NT2/D1 (cell line): ENCODE data around the gene PPP6R1.

Source experiments
- DNase-seq: peaks from one replicate; pipeline ENCODE4 v3.0.0-alpha.2; 2011; ENCODE audit warnings: low read depth, low spot score
- H3K27me3 ChIP-seq: 2 replicates; pipeline ENCODE4 v1.6.0; 2011; ENCODE audit warnings: mild to moderate bottlenecking; ENCODE audit not compliant: insufficient read length, insufficient read depth
- H3K36me3 ChIP-seq: 2 replicates; pipeline ENCODE4 v1.6.1; 2011; ENCODE audit warnings: mild to moderate bottlenecking, low read length, mixed read lengths; ENCODE audit not compliant: insufficient read depth, insufficient read length
- H3K4me1 ChIP-seq: 2 replicates; pipeline ENCODE4 v1.5.1; 2011; ENCODE audit not compliant: insufficient read depth, insufficient read length
- H3K4me3 ChIP-seq: 2 replicates; pipeline ENCODE4 v1.5.1; 2011; ENCODE audit warnings: low read depth; ENCODE audit not compliant: insufficient read length
- H3K9ac ChIP-seq: 2 replicates; pipeline ENCODE4 v1.6.0; 2011; ENCODE audit warnings: low read depth; ENCODE audit not compliant: insufficient read length
- H3K9me3 ChIP-seq: 2 replicates; pipeline ENCODE4 v1.5.1; 2011; ENCODE audit warnings: mild to moderate bottlenecking, low read length; ENCODE audit not compliant: insufficient read depth
- SUZ12 ChIP-seq: IDR thresholded peaks from 2 replicates; pipeline ENCODE4 v1.6.1; 2011; ENCODE audit not compliant: insufficient read length, insufficient read depth; ENCODE audit errors: extremely low read depth
- YY1 ChIP-seq: IDR thresholded peaks from 2 replicates; pipeline ENCODE4 v1.6.1; 2011; ENCODE audit not compliant: insufficient read length, insufficient read depth
- ZNF274 ChIP-seq: IDR thresholded peaks from 2 replicates; pipeline ENCODE4 v1.6.1; 2011; ENCODE audit warnings: mild to moderate bottlenecking, low read depth, low read length

The PPP6R1 gene

DNA sequence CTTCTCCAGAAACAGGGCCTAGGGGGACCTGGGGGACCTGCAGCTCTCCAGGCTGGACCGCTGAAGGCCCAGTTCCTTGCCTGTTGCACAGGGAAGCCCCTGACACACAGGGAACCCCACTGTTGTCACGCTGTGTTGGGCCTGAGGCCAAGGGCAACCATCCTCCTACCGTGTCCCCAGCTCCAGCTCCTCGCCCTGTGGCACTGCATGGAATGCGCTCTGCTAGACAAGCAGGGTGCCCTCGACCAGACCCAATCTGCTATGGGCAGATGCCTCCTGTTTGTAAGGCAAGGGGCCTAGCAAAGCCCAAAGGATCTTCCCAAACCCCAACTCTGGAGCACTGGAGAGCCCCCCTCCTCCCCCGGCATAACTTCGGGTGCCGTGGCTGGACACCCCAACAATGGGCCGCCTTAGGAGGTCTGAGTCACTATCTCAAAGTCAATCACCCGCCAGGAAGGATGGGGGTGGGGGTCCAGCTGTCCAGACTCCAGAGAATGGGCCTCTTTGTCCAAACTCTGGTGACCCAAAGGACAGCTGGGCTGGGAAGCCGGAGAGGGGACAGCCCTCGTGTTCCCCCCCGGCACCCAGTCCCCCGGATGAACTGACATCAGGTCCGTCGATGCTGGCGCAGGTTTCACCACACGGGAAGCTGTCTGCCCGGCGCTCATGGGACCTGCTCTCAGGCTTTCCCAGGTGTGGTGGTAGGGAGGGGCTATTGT lies 28.7 kb upstream of the PPP6R1 start:
- H3K9me3 ChIP-seq = no peaks in the 10 kb centered on the region
- no peak for DNase-seq
- H3K4me3 ChIP-seq = no peak overlapping the region
- no peak overlapping the region for H3K9ac ChIP-seq
- no peaks in the 10 kb centered on the region for H3K27me3 ChIP-seq
- peaks cover 4% of the 10 kb centered on the region for H3K4me1 ChIP-seq
- TF ChIP-seq YY1 = no peak
- TF ChIP-seq SUZ12 = no peak
- no peak for TF ChIP-seq ZNF274
- peaks cover 30% of the 10 kb centered on the region for H3K36me3 ChIP-seq

DNA sequence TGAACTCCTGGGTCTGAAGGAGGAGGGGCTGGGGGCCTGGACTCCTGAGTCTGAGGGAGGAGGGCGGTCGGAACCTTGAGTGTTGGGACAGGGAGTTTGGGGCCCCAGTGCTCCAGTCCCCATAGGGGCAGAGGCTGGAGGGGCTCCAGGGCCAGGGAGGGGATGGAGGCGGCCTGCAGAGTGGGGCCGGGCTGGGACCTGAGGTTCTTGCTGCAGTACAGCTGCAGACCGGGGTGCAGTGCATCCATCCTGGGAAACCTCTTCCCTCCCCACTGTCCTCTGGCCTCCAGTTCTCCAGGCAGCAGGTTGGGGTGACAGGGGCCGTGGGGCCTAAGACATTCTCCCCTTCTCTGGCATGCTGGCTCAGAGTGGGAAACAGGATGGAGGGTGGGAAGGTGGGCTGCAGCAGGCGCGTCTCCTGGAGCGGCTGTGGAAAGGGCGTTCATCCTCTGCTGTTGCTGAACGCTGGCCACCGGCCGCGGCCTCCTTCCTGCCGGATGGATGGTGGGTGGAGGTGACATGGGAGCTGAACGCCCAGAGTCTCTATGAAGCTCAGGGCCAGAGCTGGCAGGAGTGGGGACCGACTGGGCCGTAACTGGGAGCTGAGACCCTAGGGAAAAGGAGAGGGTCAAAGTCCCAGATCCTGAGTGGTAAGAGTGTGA lies 26.5 kb upstream of the PPP6R1 start:
- H3K27me3 ChIP-seq = no peaks in the 10 kb centered on the region
- peak overlapping the region; percentile 40 for H3K4me3 ChIP-seq
- no peaks in the 10 kb centered on the region for H3K9me3 ChIP-seq
- peak overlapping the region; percentile 72 for H3K9ac ChIP-seq
- no peak for DNase-seq
- peaks cover 4% of the 10 kb centered on the region for H3K4me1 ChIP-seq
- H3K36me3 ChIP-seq = peaks cover 25% of the 10 kb centered on the region
- TF ChIP-seq SUZ12 = no peak
- no peak for TF ChIP-seq ZNF274
- no peak for TF ChIP-seq YY1

DNA sequence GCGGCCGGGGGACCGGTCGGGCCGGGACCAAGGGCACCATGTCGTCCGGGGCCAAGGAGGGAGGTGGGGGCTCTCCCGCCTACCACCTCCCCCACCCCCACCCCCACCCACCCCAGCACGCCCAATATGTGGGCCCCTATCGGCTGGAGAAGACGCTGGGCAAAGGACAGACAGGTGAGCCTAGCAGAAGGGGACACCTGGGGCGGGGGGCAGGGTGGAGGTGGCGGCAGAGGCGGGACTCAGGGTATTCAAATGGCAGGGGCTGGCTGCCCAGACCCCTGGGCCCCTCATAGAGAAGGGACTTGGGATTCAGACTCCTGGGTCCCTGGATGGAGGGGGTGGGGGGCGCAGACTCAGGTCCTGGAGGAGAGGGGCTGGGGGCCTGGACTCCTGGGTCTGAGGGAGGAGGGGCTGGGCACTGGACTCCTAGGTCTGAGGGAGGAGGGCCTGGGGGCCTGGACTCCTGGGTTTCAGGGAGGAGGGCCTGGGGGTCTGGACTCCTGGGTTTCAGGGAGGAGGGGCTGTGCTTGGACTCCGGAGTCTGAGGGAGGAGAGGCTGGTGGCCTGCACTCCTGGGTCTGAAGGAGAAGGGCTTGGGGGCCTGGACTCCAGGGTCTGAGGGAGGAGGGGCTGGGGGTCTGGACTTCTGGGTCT lies 25.7 kb upstream of the PPP6R1 start:
- Histone ChIP-seq H3K36me3 (peaks cover 21% of the 10 kb centered on the region), H3K4me3 (peak overlapping the region; percentile 40), H3K27me3 (no peaks in the 10 kb centered on the region), H3K4me1 (peaks cover 4% of the 10 kb centered on the region), H3K9me3 (no peaks in the 10 kb centered on the region), H3K9ac (peak overlapping the region; percentile 72)
- TF ChIP-seq ZNF274 (no peak), YY1 (no peak)
- no peak for DNase-seq

DNA sequence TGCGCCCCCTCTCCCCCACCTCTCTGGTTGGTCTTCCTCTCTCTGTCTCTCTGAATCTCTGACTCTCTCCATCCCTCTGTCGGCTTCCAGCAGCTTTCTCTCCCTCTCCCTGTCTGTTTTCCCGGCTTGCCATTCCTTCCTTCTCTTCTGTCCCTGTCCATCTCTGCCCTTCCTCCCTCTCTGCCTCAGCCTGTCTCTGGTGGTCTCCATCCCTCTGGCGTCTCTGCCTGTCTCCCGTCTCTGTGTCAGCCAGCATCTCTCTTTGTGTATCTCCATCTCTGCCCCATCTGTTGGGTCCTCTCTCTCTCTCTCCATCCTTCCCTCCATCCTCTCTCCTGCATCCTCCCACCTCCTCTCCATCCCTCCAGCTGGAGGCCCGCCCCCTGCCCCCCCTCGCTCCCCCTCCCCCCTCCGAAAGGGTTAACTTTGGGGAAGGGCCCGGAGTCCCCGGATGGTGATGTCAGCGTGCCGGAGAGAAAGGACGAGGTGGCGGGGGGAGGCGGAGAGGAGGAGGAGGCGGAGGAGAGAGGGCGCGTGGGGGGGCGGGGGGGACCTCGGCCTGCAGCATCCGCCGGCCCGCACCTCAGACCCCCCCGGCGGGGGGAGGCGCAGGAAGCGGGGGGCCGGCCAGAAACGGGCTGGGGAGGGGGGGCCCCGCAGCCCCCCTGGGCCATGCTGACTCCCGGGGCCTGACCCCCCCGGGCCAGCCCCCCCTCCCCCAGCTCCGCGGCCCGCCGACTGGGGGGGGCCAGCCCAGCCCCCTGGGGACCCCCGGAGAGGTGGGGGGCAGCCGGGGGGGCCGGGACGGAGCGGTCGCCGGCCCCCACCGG lies 24.9 kb upstream of the PPP6R1 start, which contains the start of gene BRSK1:
Gene BRSK1 (plus strand): TSS at position 450 of the 830 bp plus-strand sequence. CDS start 446 bp downstream, outside the sequence.
- no peaks in the 10 kb centered on the region for H3K27me3 ChIP-seq
- peaks cover 4% of the 10 kb centered on the region for H3K4me1 ChIP-seq
- H3K9me3 ChIP-seq = no peaks in the 10 kb centered on the region
- H3K36me3 ChIP-seq = peaks cover 14% of the 10 kb centered on the region
- no peak for DNase-seq
- H3K4me3 ChIP-seq = peak within 1 kb of the TSS; percentile 40
- peak within 1 kb of the TSS; percentile 72 for H3K9ac ChIP-seq
- TF ChIP-seq YY1 (no peak), ZNF274 (no peak), SUZ12 (no peak)

DNA sequence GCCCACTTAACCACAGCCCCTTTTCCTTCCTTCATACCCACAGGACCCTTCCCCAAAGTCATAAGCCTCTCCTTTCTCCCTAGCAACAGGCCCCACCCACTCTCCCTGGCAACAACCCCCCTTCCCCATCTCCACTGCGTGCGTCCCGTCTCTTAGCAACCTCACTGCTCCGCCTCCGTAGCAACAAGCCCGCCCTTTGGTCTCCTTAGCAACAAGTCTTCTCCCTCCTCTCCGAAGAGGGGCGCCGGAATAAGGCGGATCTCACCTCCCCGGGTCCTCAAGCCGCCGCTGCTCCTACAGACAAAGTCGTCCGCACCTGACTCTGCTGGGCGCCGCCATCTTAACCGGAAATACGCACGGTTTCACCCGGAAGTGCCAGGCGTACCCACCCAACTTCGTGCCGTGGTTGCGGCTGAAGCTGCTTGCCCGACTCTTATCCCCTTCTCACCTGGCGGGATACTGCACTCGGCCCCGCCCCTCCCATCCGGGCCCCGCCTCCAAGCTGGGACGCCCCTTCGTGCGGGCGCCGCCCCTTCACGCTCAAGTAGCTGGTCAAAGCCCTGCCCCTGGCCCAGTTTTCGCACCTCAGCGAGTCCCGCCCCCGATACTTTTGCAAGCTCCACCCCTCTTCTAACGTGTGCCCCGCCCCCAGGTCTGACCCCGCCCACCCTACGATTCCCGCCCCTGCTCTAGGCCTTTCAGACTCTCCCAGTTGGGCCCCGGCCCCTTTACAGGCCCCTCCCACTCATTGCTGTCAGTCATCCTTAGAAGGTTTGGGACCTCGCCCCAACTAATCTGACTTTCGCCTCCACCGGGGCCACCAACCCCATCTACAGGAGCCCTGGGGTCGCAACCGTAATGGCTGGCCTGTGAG lies 21.2 kb upstream of the PPP6R1 start, which contains the start of gene HSPBP1:
Gene HSPBP1 (minus strand): TSS at position 341 of the 874 bp plus-strand sequence. CDS start 502 bp downstream, outside the sequence.
- H3K36me3 ChIP-seq = peaks cover 23% of the 10 kb centered on the region
- TF ChIP-seq ZNF274 = no peak
- peak; percentile 91 for TF ChIP-seq YY1
- no peaks in the 10 kb centered on the region for H3K9me3 ChIP-seq
- H3K4me1 ChIP-seq = no peaks in the 10 kb centered on the region
- DNase-seq = peak; percentile 91
- no peaks in the 10 kb centered on the region for H3K27me3 ChIP-seq
- peak within 1 kb of the TSS; percentile 80 for H3K9ac ChIP-seq
- peak within 1 kb of the TSS; percentile 78 for H3K4me3 ChIP-seq

DNA sequence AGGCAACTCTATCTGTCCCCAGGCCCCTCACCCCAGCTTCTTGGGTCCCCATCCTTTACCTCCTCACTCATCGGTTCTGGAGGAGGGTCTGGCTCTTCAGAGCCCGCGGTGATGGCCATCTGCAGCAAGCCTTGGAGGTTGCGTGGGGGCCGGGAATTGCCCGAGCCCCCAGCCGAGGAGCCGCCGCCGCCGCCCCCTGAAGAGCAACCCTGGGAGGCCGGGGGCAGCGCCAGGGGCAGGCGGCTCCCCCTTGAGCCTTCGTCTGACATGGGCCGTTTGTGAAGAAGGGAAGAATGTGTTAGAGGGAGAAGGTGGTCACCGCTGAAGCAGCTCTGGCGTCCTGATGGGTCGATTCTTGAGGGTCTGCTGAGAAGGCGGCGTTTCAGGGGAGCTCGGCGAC lies 20.5 kb upstream of the PPP6R1 start:
- Histone ChIP-seq H3K4me3 (peak overlapping the region; percentile 78), H3K27me3 (no peaks in the 10 kb centered on the region), H3K9me3 (no peaks in the 10 kb centered on the region), H3K36me3 (peaks cover 26% of the 10 kb centered on the region), H3K4me1 (no peaks in the 10 kb centered on the region), H3K9ac (peak overlapping the region; percentile 80)
- TF ChIP-seq SUZ12 (no peak), ZNF274 (no peak), YY1 (no peak)
- no peak for DNase-seq
